Measurements from ENCODE around the gene PIP5K1B. TPM values are rescaled to one million over a fixed set of nuclear protein-coding genes. Genes with fewer than 3 reads are reported as not detected.

Gene PIP5K1B
- total RNA-seq, 6 donors from 2014 or later: 22.4 to 76.8 (median 47.2) TPM

DNA sequence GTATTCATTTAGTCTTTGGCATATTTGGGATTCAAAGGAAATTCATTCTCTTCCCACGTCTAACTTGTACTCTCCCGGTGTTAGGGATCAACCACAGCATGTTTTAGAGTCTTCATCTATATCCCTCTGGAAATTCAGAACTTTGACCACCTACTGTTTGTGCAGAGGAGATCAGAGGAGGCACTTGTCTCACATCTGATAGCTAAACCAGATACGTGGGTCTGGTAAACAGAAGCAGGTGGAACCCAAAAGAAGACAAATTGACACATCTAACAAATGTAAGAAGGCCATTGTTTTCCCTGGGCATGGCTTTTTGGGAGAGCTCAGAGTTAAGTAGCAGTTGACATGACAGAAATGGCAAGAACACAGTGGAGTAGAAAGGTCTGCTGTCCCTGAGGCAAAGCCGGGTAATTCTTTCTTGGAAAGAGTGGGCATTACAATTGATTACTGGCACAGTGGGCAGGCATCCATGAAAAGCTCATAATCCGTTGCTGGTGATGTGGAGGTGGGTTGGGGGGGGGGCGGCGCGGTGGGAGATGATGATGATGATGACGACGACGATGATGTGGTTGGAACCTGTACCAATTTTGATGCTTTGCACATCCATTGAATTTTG is 27.5 kb downstream of the PIP5K1B start:
- 82 to 93% methylated on average over 11 of the region's 11 CpGs for WGBS, 2 donors
- DNase-seq (no peak), ATAC-seq (ENCODE audit: low FRiP score in 2 of 2) (no peak)
- Histone ChIP-seq H3K4me3 (no peak overlapping the region), H3K9me3 (no peaks in the 10 kb centered on the region), H3K36me3 (no peaks in the 10 kb centered on the region), H3K27ac (no peak overlapping the region), H3K4me1 (peaks cover 0 to 19% (median 9%) of the 10 kb centered on the region in 4 donors), H3K27me3 (no peaks in the 10 kb centered on the region)
- TF ChIP-seq, protein P1, sequence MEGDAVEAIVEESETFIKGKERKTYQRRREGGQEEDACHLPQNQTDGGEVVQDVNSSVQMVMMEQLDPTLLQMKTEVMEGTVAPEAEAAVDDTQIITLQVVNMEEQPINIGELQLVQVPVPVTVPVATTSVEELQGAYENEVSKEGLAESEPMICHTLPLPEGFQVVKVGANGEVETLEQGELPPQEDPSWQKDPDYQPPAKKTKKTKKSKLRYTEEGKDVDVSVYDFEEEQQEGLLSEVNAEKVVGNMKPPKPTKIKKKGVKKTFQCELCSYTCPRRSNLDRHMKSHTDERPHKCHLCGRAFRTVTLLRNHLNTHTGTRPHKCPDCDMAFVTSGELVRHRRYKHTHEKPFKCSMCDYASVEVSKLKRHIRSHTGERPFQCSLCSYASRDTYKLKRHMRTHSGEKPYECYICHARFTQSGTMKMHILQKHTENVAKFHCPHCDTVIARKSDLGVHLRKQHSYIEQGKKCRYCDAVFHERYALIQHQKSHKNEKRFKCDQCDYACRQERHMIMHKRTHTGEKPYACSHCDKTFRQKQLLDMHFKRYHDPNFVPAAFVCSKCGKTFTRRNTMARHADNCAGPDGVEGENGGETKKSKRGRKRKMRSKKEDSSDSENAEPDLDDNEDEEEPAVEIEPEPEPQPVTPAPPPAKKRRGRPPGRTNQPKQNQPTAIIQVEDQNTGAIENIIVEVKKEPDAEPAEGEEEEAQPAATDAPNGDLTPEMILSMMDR (IDR thresholded peaks at IDR 0.05): no peak
- TF ChIP-seq POLR2AphosphoS5 (IDR thresholded peaks at IDR 0.05): no peak
- no peak for TF ChIP-seq POLR2A (IDR thresholded peaks at IDR 0.05)
- no peak for TF ChIP-seq EP300 (IDR thresholded peaks at IDR 0.05)

DNA sequence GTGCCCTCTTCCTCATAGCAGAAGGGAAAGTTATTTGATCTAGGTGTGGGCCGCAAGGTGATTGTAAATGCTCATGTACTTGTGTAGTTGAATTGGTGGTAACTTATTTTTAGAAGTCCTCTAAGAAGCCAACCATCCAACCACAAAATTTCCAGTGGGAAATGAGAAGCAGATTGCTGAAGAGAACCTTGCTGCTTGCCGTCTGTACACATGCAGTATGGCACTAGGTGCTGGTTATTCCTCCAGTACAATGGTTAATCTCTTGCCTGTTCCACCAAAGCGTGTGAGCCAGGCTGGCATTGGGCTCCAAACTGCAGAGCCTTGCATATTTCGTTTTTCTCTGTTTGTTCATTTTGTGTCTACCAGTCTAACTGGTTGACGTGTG is 28.0 kb downstream of the PIP5K1B start:
- TF ChIP-seq EP300 (IDR thresholded peaks at IDR 0.05) (no peak), POLR2A (IDR thresholded peaks at IDR 0.05) (no peak), POLR2AphosphoS5 (IDR thresholded peaks at IDR 0.05) (no peak)
- TF ChIP-seq, protein P1 (IDR thresholded peaks at IDR 0.05): no peak
- 63 to 87% methylated on average over 5 of the region's 5 CpGs for WGBS, 2 donors

DNA sequence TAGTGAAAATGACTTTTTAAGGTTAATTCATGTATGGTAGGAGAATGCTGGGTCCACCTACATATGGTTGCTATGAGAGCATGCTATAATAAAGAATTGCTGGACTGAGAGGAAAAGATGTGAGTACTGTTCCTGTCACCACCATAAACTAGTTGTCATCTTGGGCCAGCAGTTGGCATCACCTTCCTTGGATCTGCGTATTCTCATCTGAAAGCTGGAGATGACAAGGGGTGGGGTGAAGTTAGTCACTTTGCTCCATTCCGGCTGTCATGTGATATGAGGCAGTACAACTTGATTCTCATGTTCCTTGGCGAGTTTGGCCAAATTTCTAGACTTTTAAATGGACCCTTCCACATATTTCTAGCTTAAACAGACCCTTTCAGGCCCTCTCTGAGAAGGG is 33.3 kb downstream of the PIP5K1B start:
- TF ChIP-seq POLR2A (IDR thresholded peaks at IDR 0.05) (no peak), EP300 (IDR thresholded peaks at IDR 0.05) (no peak)
- TF ChIP-seq, protein P1 (IDR thresholded peaks at IDR 0.05): no peak
- Histone ChIP-seq H3K4me1 (peaks cover 0 to 11% (median 0%) of the 10 kb centered on the region in 4 donors), H3K27me3 (no peaks in the 10 kb centered on the region), H3K36me3 (no peaks in the 10 kb centered on the region), H3K27ac (no peak overlapping the region), H3K9me3 (no peaks in the 10 kb centered on the region), H3K4me3 (no peak overlapping the region)
- DNase-seq: no peak
- WGBS, 2 donors: 92 to 94% methylated on average over 3 of the region's 3 CpGs
- no peak for ATAC-seq (ENCODE audit: low FRiP score in 2 of 2)

More for the DNA sequence above, 28.0 kb downstream of the PIP5K1B start:
- H3K27ac ChIP-seq: no peak overlapping the region
- no peak overlapping the region for H3K4me3 ChIP-seq
- ATAC-seq (ENCODE audit: low FRiP score in 2 of 2) (no peak), DNase-seq (no peak)
- H3K36me3 ChIP-seq: no peaks in the 10 kb centered on the region
- H3K4me1 ChIP-seq: peaks cover 0 to 19% (median 9%) of the 10 kb centered on the region in 4 donors
- H3K27me3 ChIP-seq: no peaks in the 10 kb centered on the region
- no peaks in the 10 kb centered on the region for H3K9me3 ChIP-seq

DNA sequence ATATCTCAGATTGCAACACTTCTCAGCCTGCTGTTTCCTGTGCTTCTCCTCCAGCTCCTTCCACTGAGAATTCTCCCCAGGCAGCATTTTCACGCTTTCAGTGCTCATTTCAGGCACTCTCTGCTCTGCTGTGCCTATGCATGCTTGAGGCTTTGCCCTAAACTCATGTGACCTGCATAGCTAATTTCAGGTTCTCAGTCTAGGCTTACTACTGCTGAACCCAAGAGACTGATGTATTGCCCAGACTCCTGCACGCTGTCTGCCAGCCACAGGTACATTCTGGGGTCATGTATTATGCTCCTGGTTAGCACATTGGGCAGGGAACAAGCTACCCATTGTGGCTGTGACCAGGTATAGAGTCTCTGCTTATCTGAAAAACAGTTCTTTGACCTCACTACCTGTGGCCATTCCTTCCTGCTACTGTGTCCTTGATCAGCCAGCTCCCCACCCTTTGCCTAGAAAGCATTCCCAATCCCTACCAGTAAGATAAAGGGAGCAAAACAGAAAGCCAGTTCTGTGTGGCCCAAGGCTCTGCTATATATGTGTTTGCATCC is 34.7 kb downstream of the PIP5K1B start:
- Histone ChIP-seq H3K9me3 (no peaks in the 10 kb centered on the region), H3K27me3 (no peaks in the 10 kb centered on the region), H3K36me3 (no peaks in the 10 kb centered on the region), H3K4me3 (no peak overlapping the region), H3K27ac (peak overlapping the region; percentile 32 to 55 (median 50)), H3K4me1 (peaks cover 0 to 11% (median 0%) of the 10 kb centered on the region in 4 donors)
- ATAC-seq (ENCODE audit: low FRiP score in 2 of 2) (peak in 1 of 2 donors; percentile 49), DNase-seq (no peak)
- TF ChIP-seq, protein P1 (IDR thresholded peaks at IDR 0.05): no peak
- TF ChIP-seq EP300 (IDR thresholded peaks at IDR 0.05) (no peak), POLR2A (IDR thresholded peaks at IDR 0.05) (no peak), POLR2AphosphoS5 (IDR thresholded peaks at IDR 0.05) (no peak)
- WGBS, 2 donors: 43 to 44% methylated on average over 2 of the region's 2 CpGs

DNA sequence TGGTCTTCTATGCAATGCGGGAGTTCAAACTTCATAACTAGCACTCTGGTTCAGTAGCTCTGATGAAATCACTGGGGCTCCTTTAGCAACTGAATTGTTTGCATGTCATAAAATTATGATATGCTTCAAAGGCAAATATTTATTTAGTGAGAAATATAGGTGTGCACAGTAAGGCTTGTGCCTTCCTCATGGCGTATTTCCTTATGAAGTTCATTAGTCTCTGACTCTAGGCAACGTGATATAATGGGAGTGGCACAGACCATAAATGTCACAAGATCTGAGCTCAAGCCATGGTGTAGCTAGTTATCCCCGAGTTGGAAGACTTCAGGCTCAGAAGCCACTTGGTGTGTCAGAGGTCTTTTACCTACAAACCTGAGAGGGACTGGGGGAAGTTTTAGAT is 35.5 kb downstream of the PIP5K1B start:
- no peaks in the 10 kb centered on the region for H3K9me3 ChIP-seq
- no peaks in the 10 kb centered on the region for H3K27me3 ChIP-seq
- WGBS, 2 donors: 48 to 50% methylated on average over 4 of the region's 4 CpGs
- H3K4me3 ChIP-seq: no peak overlapping the region
- H3K36me3 ChIP-seq: no peaks in the 10 kb centered on the region
- peaks cover 0 to 11% (median 0%) of the 10 kb centered on the region in 4 donors for H3K4me1 ChIP-seq
- TF ChIP-seq, protein P1 (IDR thresholded peaks at IDR 0.05): no peak
- TF ChIP-seq EP300 (IDR thresholded peaks at IDR 0.05) (peak in 1 of 4 donors; percentile 54), POLR2A (IDR thresholded peaks at IDR 0.05) (no peak), POLR2AphosphoS5 (IDR thresholded peaks at IDR 0.05) (peak; percentile 5 to 40)
- DNase-seq (peak in 1 of 2 donors; percentile 45), ATAC-seq (ENCODE audit: low FRiP score in 2 of 2) (peak; percentile 63 to 79)
- peak overlapping the region; percentile 37 to 55 (median 50) for H3K27ac ChIP-seq
